Measurements from ENCODE around the gene OR4F6. TPM values are rescaled to one million over a fixed set of nuclear protein-coding genes. Genes with fewer than 3 reads are reported as not detected.

Gene OR4F6
- total and polyA plus RNA-seq, 8 donors: not detected

- no peak overlapping the region for H3K27ac ChIP-seq
- FAIRE-seq: no peak
- H3K36me3 ChIP-seq: no peaks in the 10 kb centered on the region
- no peak for ATAC-seq
- intact Hi-C loops (cut with DNase I): no loop called here
- H3K4me1 ChIP-seq: no peaks in the 10 kb centered on the region
- peaks cover 0 to 7% (median 0%) of the 10 kb centered on the region in 4 donors for H3K27me3 ChIP-seq
- no peak for TF ChIP-seq CTCF (IDR thresholded peaks at IDR 0.05)
- DNase-seq: no peak
- no peak overlapping the region for H3K4me3 ChIP-seq
- 57 to 71% methylated on average over 3 of the region's 3 CpGs for WGBS, 2 donors
- no peaks in the 10 kb centered on the region for H3K9me3 ChIP-seq
These were observed 10.7 kb downstream of the OR4F6 start for GRCh38 chr15:101813803-101814534.

- no peak for DNase-seq
- Histone ChIP-seq H3K27ac (no peak overlapping the region), H3K4me3 (no peak overlapping the region), H3K27me3 (peaks cover 0 to 7% (median 0%) of the 10 kb centered on the region in 4 donors), H3K36me3 (no peaks in the 10 kb centered on the region), H3K9me3 (no peaks in the 10 kb centered on the region), H3K4me1 (no peaks in the 10 kb centered on the region)
- no peak for FAIRE-seq
- no peak for ATAC-seq
- intact Hi-C loops (cut with DNase I): no loop called here
- TF ChIP-seq CTCF (IDR thresholded peaks at IDR 0.05): no peak
- 43 to 47% methylated on average over 6 of the region's 6 CpGs for WGBS, 2 donors
These were observed 17.5 kb downstream of the OR4F6 start for GRCh38 chr15:101820781-101821180.

- H3K27ac ChIP-seq: no peak overlapping the region
- H3K4me1 ChIP-seq: no peaks in the 10 kb centered on the region
- no peaks in the 10 kb centered on the region for H3K36me3 ChIP-seq
- FAIRE-seq (no peak), ATAC-seq (no peak), DNase-seq (no peak)
- H3K27me3 ChIP-seq: peaks cover 0 to 4% (median 0%) of the 10 kb centered on the region in 4 donors
- no peaks in the 10 kb centered on the region for H3K9me3 ChIP-seq
- 50 to 59% methylated on average over 6 of the region's 6 CpGs for WGBS, 2 donors
- no peak overlapping the region for H3K4me3 ChIP-seq
- no peak for TF ChIP-seq CTCF (IDR thresholded peaks at IDR 0.05)
- intact Hi-C loops (cut with DNase I): no loop called here
These were observed 23.9 kb downstream of the OR4F6 start for GRCh38 chr15:101827257-101827656.

- intact Hi-C loops (cut with DNase I): no loop called here
- ATAC-seq (no peak), FAIRE-seq (no peak), DNase-seq (no peak)
- no peak for TF ChIP-seq CTCF (IDR thresholded peaks at IDR 0.05)
- 61 to 72% methylated on average over 5 of the region's 5 CpGs for WGBS, 2 donors
- Histone ChIP-seq H3K27ac (no peak overlapping the region), H3K4me1 (no peaks in the 10 kb centered on the region), H3K36me3 (no peaks in the 10 kb centered on the region), H3K4me3 (no peak overlapping the region), H3K9me3 (no peaks in the 10 kb centered on the region), H3K27me3 (peaks cover 0 to 4% (median 0%) of the 10 kb centered on the region in 4 donors)
These were observed 25.5 kb downstream of the OR4F6 start for GRCh38 chr15:101828774-101829173.

- FAIRE-seq (no peak), DNase-seq (peak in 1 of 6 donors; percentile 13), ATAC-seq (no peak)
- TF ChIP-seq CTCF (IDR thresholded peaks at IDR 0.05): no peak
- Histone ChIP-seq H3K4me1 (no peaks in the 10 kb centered on the region), H3K9me3 (no peaks in the 10 kb centered on the region), H3K27me3 (no peaks in the 10 kb centered on the region), H3K4me3 (no peak overlapping the region), H3K36me3 (no peaks in the 10 kb centered on the region), H3K27ac (no peak overlapping the region)
- whole genome bisulfite sequencing, 2 donors: 50 to 58% methylated on average over 3 of the region's 3 CpGs
- intact Hi-C loops (cut with DNase I): no loop called here
These were observed 38.3 kb downstream of the OR4F6 start for GRCh38 chr15:101841656-101842055.
